Smooth muscle cell (in vitro differentiated cells): ENCODE data around the gene SLC4A2. TPM values are rescaled to one million over a fixed set of nuclear protein-coding genes. Genes with fewer than 3 reads are reported as not detected.

Experiments
- DNase-seq: peaks from one replicate; lab custom pipeline; 2025; ENCODE audit not compliant: unreplicated experiment; lab: John Stamatoyannopoulos, UW
- H2AFZ ChIP-seq: fragments of 200-600 bp; sonication (generic); 2 replicates; pipeline ENCODE4 v1.6.0; 2016; ENCODE audit warnings: antibody characterized with exemption, low read depth, mild to moderate bottlenecking
- H3F3A ChIP-seq: fragments of 200-600 bp; sonication (generic); 2 replicates; pipeline ENCODE4 v1.6.0; 2017; ENCODE audit warnings: antibody characterized with exemption, low read depth
- H3K27ac ChIP-seq: fragments of 200-600 bp; sonication (generic); 2 replicates; pipeline ENCODE4 v1.5.1; 2016; ENCODE audit warnings: low read depth, mild to moderate bottlenecking
- H3K27me3 ChIP-seq: fragments of 200-600 bp; sonication (generic); 2 replicates; pipeline ENCODE4 v1.6.1; 2016; ENCODE audit warnings: low read depth, mild to moderate bottlenecking
- H3K36me3 ChIP-seq: fragments of 200-600 bp; sonication (generic); 2 replicates; pipeline ENCODE4 v1.5.1; 2016; ENCODE audit warnings: low read depth
- H3K4me1 ChIP-seq: fragments of 200-600 bp; sonication (generic); 2 replicates; pipeline ENCODE4 v1.5.1; 2016; ENCODE audit warnings: low read depth
- H3K4me2 ChIP-seq: fragments of 200-600 bp; sonication (generic); 2 replicates; pipeline ENCODE4 v1.6.0; 2016; ENCODE audit warnings: mild to moderate bottlenecking
- H3K4me3 ChIP-seq: fragments of 200-600 bp; sonication (generic); 2 replicates; pipeline ENCODE4 v1.5.1; 2016; ENCODE audit warnings: mild to moderate bottlenecking
- H3K79me2 ChIP-seq: fragments of 200-600 bp; sonication (generic); 2 replicates; pipeline ENCODE4 v1.6.0; 2016; ENCODE audit warnings: low read depth, mild to moderate bottlenecking
- H3K9ac ChIP-seq: fragments of 200-600 bp; sonication (generic); 2 replicates; pipeline ENCODE4 v1.6.0; 2016; ENCODE audit warnings: low read depth
- H3K9me3 ChIP-seq: fragments of 200-600 bp; sonication (generic); replicated peaks from 2 replicates; pipeline ENCODE4 v1.5.1; 2016; ENCODE audit warnings: low read depth
- H4K20me1 ChIP-seq: fragments of 200-600 bp; sonication (generic); 2 replicates; pipeline ENCODE4 v1.6.0; 2016; ENCODE audit warnings: low read depth
- WGBS: methylation state at CpG from one replicate; pipeline ENCODE4 v1.1.7; 2016; ENCODE audit warnings: low lambda C conversion rate; 5-methylcytosine and 5-hydroxymethylcytosine counted together
- polyA plus RNA-seq: library from polyadenylated mRNA; unstranded; fragments of >200 nt; fragmentation: Nextera tagmentation; extraction: Ambion mirVana; gene quantifications from 2 replicates; pipeline ENCODE4 v1.2.1, GENCODE V29; 2016
- total RNA-seq: library from RNA; depleted of rRNA; stranded (reverse); fragments of >200 nt; gene quantifications from 2 replicates; pipeline ENCODE4 v1.2.3, GENCODE V29; 2014
- TF ChIP-seq, protein P1 (sequence below): fragments of 200-600 bp; sonication (generic); IDR thresholded peaks from 2 replicates; pipeline ENCODE4 v1.5.1; 2017; ENCODE audit warnings: borderline replicate concordance, mild to moderate bottlenecking, antibody characterized with exemption; ENCODE audit not compliant: insufficient read depth, poor library complexity, severe bottlenecking

Gene SLC4A2
- total and polyA plus RNA-seq, 2 experiments from 2014 or later, result 89.3 to 96.4 TPM

- Histone ChIP-seq H3K36me3 (no peaks in the 10 kb centered on the region), H3K4me3 (no peak overlapping the region), H4K20me1 (peaks cover 21% of the 10 kb centered on the region), H3K4me2 (no peak overlapping the region), H3K9me3 (no peaks in the 10 kb centered on the region), H3K4me1 (peaks cover 16% of the 10 kb centered on the region), H3F3A (peaks cover 16% of the 10 kb centered on the region), H3K27ac (no peak overlapping the region), H3K9ac (no peak overlapping the region), H3K27me3 (no peaks in the 10 kb centered on the region), H2AFZ (no peak overlapping the region), H3K79me2 (peaks cover 22% of the 10 kb centered on the region)
- 86% methylated on average over 32 of the region's 33 CpGs for WGBS
- TF ChIP-seq, protein P1, sequence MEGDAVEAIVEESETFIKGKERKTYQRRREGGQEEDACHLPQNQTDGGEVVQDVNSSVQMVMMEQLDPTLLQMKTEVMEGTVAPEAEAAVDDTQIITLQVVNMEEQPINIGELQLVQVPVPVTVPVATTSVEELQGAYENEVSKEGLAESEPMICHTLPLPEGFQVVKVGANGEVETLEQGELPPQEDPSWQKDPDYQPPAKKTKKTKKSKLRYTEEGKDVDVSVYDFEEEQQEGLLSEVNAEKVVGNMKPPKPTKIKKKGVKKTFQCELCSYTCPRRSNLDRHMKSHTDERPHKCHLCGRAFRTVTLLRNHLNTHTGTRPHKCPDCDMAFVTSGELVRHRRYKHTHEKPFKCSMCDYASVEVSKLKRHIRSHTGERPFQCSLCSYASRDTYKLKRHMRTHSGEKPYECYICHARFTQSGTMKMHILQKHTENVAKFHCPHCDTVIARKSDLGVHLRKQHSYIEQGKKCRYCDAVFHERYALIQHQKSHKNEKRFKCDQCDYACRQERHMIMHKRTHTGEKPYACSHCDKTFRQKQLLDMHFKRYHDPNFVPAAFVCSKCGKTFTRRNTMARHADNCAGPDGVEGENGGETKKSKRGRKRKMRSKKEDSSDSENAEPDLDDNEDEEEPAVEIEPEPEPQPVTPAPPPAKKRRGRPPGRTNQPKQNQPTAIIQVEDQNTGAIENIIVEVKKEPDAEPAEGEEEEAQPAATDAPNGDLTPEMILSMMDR, result peak; percentile 37
- DNase-seq, result no peak
Measured at GRCh38 chr7:151076863-151077704, 17.7 kb downstream of the SLC4A2 start.

- Histone ChIP-seq H3K4me2 (no peak overlapping the region), H3K79me2 (peaks cover 29% of the 10 kb centered on the region), H3K27ac (no peak overlapping the region), H3F3A (peaks cover 16% of the 10 kb centered on the region), H3K4me1 (peaks cover 23% of the 10 kb centered on the region), H4K20me1 (peaks cover 21% of the 10 kb centered on the region), H3K9me3 (no peaks in the 10 kb centered on the region), H2AFZ (no peak overlapping the region), H3K27me3 (no peaks in the 10 kb centered on the region), H3K4me3 (no peak overlapping the region), H3K9ac (no peak overlapping the region), H3K36me3 (no peaks in the 10 kb centered on the region)
- no peak for DNase-seq
- TF ChIP-seq, protein P1, result no peak
- 87% methylated on average over 10 of the region's 10 CpGs for WGBS
Measured at GRCh38 chr7:151077705-151078232, 18.4 kb downstream of the SLC4A2 start.

DNA sequence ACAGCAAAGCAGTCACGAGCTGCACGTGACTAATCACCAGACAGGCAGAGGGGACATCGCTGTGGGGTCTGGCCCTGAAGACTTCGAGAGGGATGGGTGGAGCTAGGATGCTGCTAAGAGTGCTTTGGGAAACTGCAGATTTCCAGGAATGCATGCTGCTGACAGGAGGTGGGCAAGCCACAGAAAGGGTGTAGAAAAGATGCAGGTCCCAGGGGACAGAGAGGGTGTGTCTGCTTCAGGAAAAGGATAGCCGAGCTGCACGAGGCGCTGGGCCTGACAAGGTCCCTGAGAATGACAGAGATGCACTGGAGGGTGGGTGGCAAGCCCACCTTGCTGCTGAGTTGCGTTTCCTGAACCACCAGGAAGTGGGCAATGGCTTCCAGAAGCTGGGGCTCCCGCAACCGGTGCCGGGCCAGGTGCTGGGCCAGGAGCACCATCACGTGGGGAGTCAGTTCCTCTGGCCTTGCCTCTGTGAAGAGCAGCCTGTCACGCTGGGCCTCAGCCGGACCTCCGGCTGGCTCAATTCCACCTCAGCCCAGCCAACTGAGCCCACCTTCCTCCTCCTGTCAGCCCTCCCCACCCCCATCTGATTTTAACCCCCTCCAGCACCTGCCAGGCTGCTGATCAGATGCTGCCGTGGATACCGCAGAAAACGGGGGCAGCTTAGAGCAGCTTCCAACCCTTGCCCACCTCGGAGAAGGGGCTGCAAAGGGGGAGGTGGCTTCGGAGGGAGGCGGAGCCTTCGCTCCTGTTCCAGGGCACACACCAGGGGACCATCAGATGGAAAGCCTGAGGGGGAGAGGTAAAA is 19.0 kb downstream of the SLC4A2 start:
- H3K4me1 ChIP-seq, result peaks cover 24% of the 10 kb centered on the region
- H3K27ac ChIP-seq, result no peak overlapping the region
- H3K4me2 ChIP-seq, result peak overlapping the region; percentile 97
- no peaks in the 10 kb centered on the region for H3K9me3 ChIP-seq
- H3K9ac ChIP-seq, result no peak overlapping the region
- H3K79me2 ChIP-seq, result peaks cover 33% of the 10 kb centered on the region
- no peak overlapping the region for H2AFZ ChIP-seq
- peaks cover 21% of the 10 kb centered on the region for H4K20me1 ChIP-seq
- H3K27me3 ChIP-seq, result no peaks in the 10 kb centered on the region
- no peaks in the 10 kb centered on the region for H3K36me3 ChIP-seq
- DNase-seq, result no peak
- peaks cover 16% of the 10 kb centered on the region for H3F3A ChIP-seq
- TF ChIP-seq, protein P1, result no peak
- 61% methylated on average over 13 of the region's 22 CpGs for WGBS
- no peak overlapping the region for H3K4me3 ChIP-seq
